ENCODE results near the gene HS3ST4. TPM values are rescaled to one million over a fixed set of nuclear protein-coding genes. Genes with fewer than 3 reads are reported as not detected.

The HS3ST4 gene
- total and polyA plus RNA-seq, 10 of the 15 experiments (the other 5 are each of a cell fraction or from before 2014, with no cell fraction given) = 0.05 TPM; not detected in 9

GRCh38 chr16:25910971-25911370 is 219.2 kb downstream of the HS3ST4 start:
- Histone ChIP-seq H3K9ac (ENCODE audit: control insufficient read depth, insufficient read depth, low read length) (no peak overlapping the region), H3K27ac (ENCODE audit: control insufficient read depth, insufficient read depth) (no peak overlapping the region), H3K4me1 (ENCODE audit: control insufficient read depth, insufficient read depth, low read length) (no peaks in the 10 kb centered on the region), H3K4me3 (no peak overlapping the region), H3K36me3 (ENCODE audit: control insufficient read depth in 2 of 2, insufficient read depth in 2 of 2, low read length in 1 of 2) (no peaks in the 10 kb centered on the region), H4K20me1 (ENCODE audit: control insufficient read depth, insufficient read depth) (no peaks in the 10 kb centered on the region), H3K27me3 (replicated peaks in 1 of 2; ENCODE audit: control insufficient read depth in 2 of 2, insufficient read depth in 2 of 2, low read length in 1 of 2) (no peaks in the 10 kb centered on the region), H3K79me2 (ENCODE audit: control insufficient read depth, insufficient read depth, low read length) (no peaks in the 10 kb centered on the region), H2AFZ (ENCODE audit: control insufficient read depth, low read depth, low read length) (no peak overlapping the region), H3K9me3 (replicated peaks; ENCODE audit: control insufficient read depth, insufficient read depth, low read length) (no peaks in the 10 kb centered on the region), H3K4me2 (ENCODE audit: control insufficient read depth, insufficient read depth) (no peak overlapping the region)
- POLR2A ChIA-PET = no interaction called here
- WGBS (ENCODE audit: insufficient coverage, insufficient replicate concordance, low lambda C conversion rate, missing lambda C conversion rate) = 3% methylated on average over 2 of the region's 2 CpGs
- no peak for TF ChIP-seq JUNB (IDR thresholded peaks at IDR 0.05)
- TF ChIP-seq POU2F2 (IDR thresholded peaks at IDR 0.05; ENCODE audit: borderline replicate concordance, low read depth, low read length) = no peak
- TF ChIP-seq MEF2A (IDR thresholded peaks at IDR 0.05; ENCODE audit: insufficient read depth, low read depth, low read length) = no peak
- no peak for TF ChIP-seq PRDM15 (CRISPR knock-in tag; IDR thresholded peaks at IDR 0.05)
- TF ChIP-seq ZNF274 (IDR thresholded peaks at IDR 0.05; ENCODE audit: insufficient read depth, insufficient read length) = no peak
- TF ChIP-seq NBN (IDR thresholded peaks at IDR 0.05) = no peak
- no peak for TF ChIP-seq NRF1 (conservative IDR thresholded peaks at IDR 0.05; ENCODE audit: low read depth, low read length)
- no peak for TF ChIP-seq RELA (IDR thresholded peaks at IDR 0.05; ENCODE audit: borderline replicate concordance, partially characterized antibody)
- TF ChIP-seq BHLHE40 (IDR thresholded peaks at IDR 0.05; ENCODE audit: borderline replicate concordance in 1 of 2, low read depth in 2 of 2, low read length in 1 of 2) = no peak
- TF ChIP-seq NFYB (IDR thresholded peaks at IDR 0.05; ENCODE audit: insufficient read depth, low read depth, low read length) = no peak
- ATAC-seq = no peak
- CTCF ChIA-PET = no interaction called here
- SMC1A ChIA-PET (ENCODE audit: uncharacterized antibody, unreplicated experiment) = no interaction called here
- RAD21 ChIA-PET (ENCODE audit: unreplicated experiment) = no interaction called here
- intact Hi-C loops (cut with micrococcal nuclease; ENCODE audit: unreplicated experiment) (no loop called here), in situ Hi-C loops (cut with MboI) (no loop called here)
- FAIRE-seq = no peak
- no TSS peak for BruUV-seq (replicated peaks)
- no peak for DNase-seq (ENCODE audit: low read depth, low spot score)

Data from GM12878 (cell line).